Astrocyte of the spinal cord (primary cell): ENCODE measurements around the gene MGME1.

Experiments
- DNase-seq: peaks from one replicate; pipeline ENCODE4 v3.0.0; 2011; ENCODE audit warnings: low read depth, low spot score
- H3K4me3 ChIP-seq: 2 replicates; pipeline ENCODE4 v1.5.1; 2011; ENCODE audit warnings: low read depth, mild to moderate bottlenecking, low read length, moderate library complexity
- CTCF ChIP-seq: IDR thresholded peaks from 2 replicates; pipeline ENCODE4 v1.5.1; 2012; ENCODE audit warnings: low read depth, mild to moderate bottlenecking, low read length, inconsistent platforms
- in situ Hi-C: cut with HindIII; loops from 2 replicates; pipeline ENCODE4 v1.10.0; 2017; ENCODE audit warnings: low sequenced_read_pairs

The MGME1 gene

GRCh38 chr20:17965042-17965697, 3.6 kb upstream of the MGME1 start:
- in situ Hi-C loops, result no loop called here
- no peak for TF ChIP-seq CTCF
- DNase-seq, result no peak

GRCh38 chr20:17966432-17967310, 2.1 kb upstream of the MGME1 start:
- in situ Hi-C loops, result no loop called here
- DNase-seq, result peak; percentile 52
- TF ChIP-seq CTCF, result peak; percentile 26
- H3K4me3 ChIP-seq, result peak overlapping the region; percentile 90

More at GRCh38 chr20:17965042-17965697, 3.6 kb upstream of the MGME1 start:
- peak overlapping the region; percentile 90 for H3K4me3 ChIP-seq

GRCh38 chr20:17967521-17968365, 1.1 kb upstream of the MGME1 start:
- DNase-seq, result peak; percentile 59
- peak overlapping the region; percentile 90 for H3K4me3 ChIP-seq
- in situ Hi-C loops, result no loop called here
- no peak for TF ChIP-seq CTCF

GRCh38 chr20:17969278-17969883, 563 bp downstream of the MGME1 start:
- in situ Hi-C loops, result no loop called here
- TF ChIP-seq CTCF, result no peak
- no peak for DNase-seq
- peak overlapping the region; percentile 90 for H3K4me3 ChIP-seq

GRCh38 chr20:17969884-17970409, 1.1 kb downstream of the MGME1 start:
- in situ Hi-C loops, result no loop called here
- H3K4me3 ChIP-seq, result peak overlapping the region; percentile 90
- TF ChIP-seq CTCF, result no peak
- DNase-seq, result peak; percentile 71
